Inflammatory macrophage treated with lipopolysaccharide for 4 hours (primary cell): Measurements from ENCODE around the gene TOP1.

Experiments used
- DNase-seq: peaks from one replicate; pipeline ENCODE4 v3.0.0-alpha.2; 2020

Gene TOP1

DNA sequence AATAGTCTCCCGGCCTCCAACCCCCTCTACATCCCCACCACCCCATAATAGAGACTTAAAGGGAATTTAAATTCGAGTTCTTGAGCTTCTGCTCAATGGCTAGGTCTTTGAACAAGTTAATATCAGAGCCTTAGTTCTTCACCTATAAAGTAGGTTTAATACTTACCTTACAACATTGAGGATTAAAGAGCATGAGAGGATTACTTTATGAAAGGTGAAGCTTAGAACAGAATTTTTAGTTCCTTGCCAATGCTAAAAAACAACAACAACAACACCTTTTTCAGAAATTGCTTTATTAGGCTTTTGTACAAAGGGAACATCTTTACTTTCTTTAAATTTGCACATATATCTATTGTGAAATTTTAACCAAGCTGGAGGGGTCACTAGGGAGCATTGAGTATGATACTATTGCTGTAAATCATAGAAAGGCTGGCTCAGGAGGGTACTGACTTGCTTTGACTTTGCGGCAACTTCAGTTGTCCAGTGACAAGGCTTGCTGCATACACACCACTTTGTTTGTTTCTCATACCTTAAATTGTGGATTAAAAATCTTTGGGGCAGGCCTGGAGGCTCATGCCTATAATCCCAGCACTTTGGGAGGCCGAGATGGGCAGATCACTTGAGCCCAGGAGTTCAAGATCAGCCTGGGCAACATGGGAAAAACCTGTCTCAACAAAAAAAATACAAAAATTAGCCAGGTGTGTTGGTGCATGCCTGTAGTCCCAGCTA is 9.7 kb downstream of the TOP1 start:
- DNase-seq: no peak

DNA sequence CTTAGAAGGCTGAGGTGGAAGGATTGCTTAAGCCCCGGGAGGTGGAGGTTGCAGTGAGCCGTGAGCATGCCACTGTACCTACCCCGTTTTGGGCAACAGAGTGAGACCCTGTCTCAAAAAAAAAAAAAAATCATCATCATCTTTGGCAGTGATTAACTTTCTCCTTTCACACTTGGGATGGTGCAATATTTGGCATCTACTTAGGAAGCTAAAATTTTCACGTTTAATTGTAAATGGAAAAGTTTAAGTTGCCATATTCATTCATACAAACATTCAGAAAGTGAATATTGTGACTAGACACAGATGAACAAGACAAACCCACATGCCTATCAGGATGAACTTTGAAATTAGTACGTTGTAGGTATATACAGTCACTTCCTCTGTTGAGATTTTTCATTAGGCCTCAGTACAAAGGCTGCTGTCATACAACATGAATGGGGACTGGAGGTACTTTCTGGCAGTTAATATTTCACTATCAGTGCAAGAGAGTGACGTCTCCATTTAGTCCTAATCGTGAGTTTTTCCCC is 10.3 kb downstream of the TOP1 start:
- no peak for DNase-seq

DNA sequence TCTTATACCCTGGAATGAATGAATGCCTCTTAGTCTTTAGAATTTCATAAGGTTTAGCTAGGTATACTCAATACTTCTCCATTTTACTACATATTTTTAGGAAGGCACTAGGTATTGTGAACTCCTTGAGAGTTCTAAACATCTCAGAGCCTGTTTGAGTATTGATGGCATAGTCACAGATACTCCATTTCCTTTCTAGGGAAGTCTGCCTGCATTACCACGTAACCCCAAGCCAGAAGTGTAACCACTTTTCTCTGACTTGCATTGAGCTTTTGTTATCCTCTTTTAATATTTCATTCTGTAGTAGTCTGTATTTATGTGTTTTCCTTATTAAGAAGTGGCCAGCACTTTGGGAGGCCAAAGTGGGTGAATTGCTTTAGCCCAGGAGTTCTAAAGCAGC is 12.2 kb downstream of the TOP1 start:
- no peak for DNase-seq

DNA sequence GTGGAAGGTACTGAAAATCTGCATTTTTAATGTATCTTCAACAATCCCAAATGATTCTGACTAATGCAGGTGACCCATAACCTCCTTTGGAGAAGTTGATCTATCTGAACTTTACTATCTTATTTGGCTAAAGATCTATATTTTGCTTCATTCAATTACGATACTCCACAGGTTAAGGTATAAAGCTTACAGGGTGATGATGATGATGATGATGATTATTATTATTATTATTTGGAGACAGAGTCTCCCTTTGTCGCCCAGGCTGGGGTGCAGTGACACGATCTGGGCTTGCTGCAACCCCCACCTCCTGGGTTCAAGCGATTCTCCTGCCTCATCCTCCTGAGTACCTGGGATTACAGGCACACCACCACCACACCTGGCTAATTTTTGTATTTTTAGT is 13.1 kb downstream of the TOP1 start:
- no peak for DNase-seq

DNA sequence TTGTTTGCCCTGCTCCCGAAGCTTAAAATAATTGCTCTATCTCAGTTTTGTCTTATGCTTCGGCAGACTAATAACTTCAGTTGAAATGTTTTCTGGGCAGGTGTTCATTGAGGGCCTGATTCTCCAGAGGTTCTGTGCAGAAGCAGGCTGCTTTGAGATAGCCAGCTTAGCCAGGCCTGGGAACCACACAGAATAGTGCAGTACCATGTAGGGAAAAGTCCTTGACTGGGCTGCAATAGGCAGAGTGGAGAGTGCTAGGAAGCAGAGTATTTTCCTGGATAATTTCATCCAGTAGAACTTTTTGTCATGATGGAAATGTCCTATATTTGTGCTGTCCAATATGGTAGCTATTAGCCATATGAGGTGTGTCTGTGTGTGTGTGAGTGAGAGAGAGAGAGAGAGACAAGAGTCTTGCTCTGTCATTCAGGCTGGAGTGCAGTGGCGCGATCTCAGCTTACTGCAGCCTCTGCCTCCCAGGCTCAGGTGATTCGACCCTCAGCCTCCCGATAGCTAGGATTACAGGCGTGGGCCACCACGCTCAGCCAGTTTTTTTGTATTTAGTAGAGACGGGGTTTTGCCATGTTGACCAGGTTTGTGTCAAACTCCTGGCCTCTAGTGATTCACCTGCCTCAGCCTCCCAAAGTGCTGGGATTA is 15.9 kb downstream of the TOP1 start:
- no peak for DNase-seq

DNA sequence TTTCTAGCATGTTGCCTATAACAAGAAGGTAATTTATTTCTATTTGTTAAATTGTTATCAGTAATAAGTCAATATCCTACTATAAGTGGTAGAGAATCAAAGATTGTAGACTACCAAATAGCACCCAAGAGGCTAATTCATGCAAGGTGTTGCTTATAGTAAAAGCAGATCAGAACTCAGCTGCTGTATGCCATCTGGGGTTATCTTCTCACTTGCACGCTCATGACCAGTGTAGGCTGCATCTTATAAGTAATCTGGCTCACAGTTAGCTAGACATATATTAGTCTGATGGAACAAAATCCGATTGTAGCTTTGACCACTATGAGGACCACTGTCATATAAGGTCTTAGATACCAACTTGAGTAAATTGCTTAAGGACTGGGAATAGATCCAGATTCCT is 17.0 kb downstream of the TOP1 start:
- DNase-seq: no peak

DNA sequence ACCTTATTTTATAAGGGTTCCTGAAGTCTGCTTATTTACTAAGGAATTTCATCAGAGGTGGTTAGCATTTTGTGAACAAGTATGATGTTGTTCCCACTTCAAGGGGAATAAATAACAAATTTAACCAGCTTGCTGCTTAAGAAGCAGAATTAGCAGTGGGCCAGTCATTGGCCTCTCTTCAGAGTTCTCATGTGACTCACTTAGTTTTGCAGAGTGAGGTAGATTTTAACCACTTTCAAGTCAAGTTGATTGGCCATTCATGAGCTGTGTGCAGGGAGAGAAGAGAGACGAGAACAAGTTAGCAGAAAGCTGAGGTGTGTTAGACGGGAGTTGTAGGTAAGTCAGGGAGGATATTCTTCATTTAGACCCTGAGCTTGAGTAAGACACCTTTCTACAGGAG is 18.1 kb downstream of the TOP1 start:
- DNase-seq: no peak

DNA sequence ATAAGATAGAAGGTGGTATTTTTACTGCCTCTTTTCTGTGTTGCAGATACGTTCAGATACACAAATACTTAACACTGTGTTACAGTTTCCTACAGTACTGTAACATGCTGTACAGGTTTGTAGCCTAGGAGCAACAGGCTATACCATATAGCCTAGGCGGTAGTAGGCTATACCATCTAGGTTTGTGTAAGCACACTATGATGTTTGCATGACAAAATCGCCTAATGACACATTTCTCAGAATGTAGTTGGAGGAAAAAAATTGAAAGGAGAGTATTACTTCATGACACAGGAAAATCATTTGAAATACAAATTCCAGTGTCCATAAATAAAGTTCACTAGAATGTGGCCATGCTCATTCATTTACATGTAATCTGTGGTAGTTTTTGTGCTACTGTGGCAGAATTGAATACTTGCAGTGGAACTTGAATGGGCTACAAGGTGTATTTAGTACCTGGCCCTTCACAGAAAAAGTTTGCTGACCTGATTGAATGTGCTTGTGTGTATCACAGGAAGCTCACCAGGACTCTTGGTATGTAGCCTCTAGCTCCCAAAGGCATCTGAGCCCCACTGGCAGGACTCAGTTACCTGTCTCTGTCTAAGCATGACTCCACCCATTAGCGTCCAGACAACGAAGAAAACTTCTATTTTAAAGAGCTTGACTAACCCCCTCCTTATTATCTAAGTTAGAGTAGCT is 18.8 kb downstream of the TOP1 start:
- DNase-seq: peak; percentile 26

DNA sequence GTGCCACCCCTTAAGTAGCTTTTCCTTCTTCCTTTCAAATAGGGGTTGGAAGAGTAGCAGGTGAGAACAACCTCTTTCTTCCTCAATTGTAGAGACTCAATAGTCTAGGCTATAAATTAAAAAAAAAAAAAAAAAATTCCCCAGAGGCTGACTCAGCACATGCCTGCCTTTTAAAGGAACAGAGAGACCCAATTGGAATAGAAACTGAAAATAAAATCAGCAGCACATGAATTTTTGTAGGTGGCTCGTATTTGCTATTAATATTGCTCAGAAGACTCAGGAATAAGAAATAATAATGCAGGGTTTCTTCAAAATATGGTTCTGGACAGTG is 19.3 kb downstream of the TOP1 start:
- DNase-seq: peak; percentile 76

DNA sequence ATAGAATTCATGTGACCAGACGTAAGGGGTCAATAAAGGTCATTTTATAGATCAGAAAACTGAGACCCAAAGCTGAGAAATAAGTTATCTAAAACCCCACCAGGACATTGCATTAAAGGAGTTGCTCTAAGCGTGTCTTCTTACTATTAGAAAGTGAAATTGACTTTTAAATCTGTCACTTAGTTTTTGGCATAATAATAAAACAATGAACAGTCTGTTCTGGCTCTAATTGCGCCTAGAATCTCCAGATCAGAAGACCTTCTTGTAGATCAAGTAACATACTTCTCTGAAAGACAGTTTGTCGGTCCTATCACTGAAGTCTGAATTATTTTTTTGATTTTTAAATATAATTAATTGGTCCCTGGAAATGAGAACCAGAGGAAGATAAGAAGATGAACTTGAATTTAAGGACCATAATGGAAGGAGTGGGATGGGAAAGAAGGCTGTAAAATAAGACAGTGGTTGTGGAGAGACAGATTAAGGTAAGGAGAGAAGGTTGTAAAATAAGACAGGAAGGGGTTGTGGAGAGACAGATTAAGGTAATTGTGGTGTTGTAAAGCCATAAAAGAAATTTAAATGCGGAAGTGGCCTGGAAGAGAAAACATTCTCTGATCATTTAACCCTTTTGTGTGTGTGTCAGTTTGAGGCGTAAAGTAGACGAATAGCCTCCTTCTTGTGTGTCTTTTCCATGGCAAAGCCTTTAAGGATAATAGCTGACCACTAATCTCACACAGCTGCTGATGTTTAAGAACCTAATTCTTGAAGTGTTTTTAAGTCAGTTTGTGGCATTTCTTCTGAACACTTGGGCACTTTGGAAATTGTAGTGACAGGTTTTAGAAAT is 20.1 kb downstream of the TOP1 start:
- DNase-seq: peak; percentile 42

DNA sequence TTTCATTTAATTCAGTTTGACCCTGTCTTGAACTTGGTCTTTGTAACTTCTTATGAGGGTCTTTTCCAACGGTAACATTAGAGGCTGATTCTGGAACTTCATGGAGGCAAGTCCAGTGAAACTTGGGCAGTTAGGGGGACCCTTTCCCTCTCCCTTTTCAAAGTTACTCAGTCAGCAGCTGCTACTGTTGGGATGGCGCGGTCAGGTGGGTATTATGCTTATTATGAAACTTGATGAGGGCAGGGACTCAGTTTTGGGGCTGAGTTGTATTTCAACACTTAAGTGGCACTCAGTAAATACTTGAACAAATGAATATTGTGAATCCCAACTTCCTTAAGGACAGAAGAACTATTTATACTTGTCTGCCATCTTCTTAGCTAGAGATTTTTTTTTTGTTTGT is 20.8 kb downstream of the TOP1 start:
- DNase-seq: no peak

DNA sequence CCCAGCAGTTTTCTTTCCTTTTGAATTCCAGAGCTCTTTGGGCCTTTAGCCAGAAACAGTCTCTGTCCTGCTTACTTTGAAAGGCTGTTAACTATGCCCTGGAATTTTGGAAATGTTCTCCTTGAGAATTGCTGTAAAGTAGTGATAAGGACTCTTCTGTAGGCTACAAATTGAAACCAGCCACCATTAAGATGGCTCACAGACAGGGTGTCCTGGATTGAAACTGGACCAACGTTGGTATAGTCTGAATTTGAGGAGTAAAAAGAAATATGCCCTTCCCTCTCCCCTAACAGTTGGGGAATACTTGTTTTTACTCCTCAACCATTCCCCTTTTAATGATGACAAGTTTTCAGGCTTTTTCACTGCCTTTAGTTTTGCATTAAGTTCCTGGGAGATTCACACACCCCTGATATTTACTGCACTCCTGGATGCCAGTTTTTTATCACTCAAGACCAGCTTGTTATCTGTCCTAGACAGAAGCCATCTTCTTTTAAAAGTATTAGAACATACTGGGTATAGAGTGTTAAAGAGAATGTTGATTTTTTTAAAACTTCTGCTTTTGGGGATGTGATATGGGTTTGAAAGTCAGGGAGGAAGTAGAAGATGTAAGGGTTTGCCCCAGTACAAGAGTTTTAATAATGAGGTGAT is 21.9 kb downstream of the TOP1 start:
- no peak for DNase-seq

DNA sequence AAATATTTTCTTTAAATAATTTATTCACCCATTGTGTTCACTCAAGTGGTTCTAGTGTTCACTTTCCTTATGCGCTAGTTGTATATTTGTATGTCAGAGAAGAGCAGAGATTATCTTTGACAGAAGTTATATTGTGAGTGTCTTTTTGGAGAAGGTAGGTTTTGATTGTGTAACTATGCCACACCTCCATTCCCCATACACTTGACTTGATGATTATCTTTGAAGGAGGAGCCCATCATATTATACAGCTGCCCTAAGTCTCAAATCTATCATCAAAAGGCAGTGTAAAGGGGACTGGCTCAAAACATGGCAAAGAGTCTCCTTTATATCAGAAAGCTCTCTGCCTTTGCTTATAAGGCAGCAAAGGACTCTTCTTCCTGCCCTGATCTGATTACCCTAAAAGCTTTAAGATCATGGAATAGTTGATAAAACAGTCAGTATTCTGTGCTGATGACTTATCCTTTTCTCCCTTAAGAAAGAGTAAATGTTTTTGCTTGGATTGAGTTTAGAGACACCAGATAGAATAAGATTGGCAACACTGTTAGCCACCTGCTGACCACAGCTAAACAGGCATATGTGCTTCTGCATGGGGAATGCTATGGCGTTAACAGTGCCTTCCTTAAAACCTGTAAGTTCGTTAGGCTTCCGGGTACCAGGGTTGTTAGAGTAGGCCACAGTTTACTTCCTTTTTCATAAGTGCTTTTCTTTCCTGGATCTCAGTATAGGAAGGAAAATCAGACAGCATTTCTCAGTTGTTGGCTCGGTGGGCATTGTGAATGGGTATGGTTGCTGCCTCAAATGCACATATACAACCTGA is 22.6 kb downstream of the TOP1 start:
- DNase-seq: peak; percentile 55

DNA sequence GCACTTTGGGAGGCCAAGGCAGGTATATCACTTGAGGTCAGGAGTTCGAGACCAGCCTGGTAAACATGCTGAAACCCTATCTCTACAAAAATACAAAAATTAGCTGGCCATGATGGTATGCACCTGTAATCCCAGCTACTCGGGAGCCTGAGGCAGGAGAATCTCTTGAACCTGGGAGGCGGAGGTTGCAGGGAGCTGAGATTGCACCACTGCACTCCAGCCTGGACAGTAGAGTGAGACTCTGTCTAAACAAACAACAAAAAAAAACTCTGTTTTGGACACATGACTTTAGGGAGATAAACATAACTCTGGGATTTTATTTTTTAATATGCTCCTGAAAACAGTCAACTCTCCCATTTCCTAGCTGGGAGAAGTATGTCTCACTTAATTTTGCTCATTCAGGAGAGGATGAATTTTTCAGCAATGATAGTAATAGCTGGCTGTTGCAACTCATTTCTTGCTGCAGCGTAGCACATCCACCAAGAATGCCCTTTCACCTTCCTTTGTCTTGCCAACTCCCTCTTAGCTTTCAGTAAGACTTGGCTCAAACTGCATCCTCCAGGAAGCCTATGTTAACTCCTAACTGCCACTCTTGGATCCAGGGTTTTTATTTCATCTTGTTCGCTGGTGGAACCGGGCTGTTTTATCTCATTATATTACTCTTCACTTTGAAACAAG is 24.3 kb downstream of the TOP1 start:
- no peak for DNase-seq

DNA sequence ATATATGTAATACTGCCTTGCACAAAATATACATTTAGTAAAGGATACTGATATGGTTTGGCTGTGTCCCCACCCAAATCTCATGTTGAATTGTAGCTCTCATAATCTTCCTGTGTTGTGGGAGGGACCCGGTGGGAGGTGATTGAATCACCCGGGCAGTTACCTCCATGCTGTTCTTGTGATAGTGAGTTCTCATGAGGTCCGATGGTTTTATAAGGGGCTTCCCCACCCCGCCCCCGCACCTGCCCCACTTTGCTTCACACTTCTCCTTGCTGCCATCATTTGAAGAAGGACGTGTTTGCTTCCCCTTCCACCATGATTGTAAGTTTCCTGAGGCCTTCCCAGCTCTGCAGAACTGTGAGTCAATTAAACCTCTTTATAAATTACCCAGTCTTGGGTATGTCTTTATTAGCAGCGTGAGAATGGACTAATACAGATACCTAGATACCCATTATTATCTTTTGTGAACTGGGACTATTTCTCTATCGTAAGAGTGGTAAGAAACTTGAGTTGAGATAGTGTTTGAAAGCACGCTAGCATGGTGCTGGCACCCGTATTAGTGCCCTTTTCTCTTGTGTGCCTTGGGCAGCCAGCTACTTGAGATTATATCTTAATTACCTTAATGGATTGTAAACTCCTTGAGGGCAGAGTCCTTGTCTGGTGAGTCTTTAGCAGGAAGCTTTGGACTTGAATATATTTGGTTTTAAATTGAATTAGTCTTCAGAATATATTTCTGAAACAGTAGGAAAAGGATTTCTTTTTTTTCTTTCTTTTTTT is 25.6 kb downstream of the TOP1 start:
- DNase-seq: no peak

DNA sequence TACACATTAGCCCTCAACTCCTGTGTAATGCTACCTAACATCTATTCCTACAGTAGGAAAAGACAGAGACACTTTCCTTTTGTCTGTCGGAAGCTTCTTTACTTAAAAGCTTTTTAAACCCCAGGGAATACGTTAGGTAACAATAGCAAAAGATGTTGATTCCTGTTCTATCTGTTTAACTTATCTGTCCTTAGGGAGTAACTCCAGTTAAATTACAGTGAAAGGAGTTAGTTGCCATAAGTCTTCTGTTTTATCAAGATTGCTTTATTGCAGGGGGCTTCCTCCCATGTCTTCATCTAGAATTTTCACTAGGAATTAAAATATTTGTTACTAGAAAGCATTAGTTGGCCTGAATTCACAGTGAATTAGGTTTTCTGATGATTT is 26.2 kb downstream of the TOP1 start:
- DNase-seq: no peak

DNA sequence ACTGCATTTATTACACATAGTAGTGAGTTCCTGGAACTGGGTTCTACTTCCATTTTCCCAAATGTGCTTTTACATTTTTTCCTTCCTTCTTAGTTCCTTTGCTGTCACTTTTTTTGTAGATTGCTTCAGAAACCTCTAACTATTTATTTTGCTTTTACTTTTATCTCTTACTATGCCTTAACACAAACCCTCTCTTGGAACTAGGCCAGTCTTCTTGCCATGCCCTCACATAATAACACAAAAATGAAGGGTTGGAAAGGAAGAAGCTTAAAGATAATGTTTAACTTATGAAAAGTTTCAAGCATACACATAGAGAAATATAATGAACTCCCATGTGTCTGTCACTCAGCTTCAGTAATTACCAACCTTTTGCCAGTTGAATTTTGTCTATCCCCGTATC is 27.1 kb downstream of the TOP1 start:
- no peak for DNase-seq

DNA sequence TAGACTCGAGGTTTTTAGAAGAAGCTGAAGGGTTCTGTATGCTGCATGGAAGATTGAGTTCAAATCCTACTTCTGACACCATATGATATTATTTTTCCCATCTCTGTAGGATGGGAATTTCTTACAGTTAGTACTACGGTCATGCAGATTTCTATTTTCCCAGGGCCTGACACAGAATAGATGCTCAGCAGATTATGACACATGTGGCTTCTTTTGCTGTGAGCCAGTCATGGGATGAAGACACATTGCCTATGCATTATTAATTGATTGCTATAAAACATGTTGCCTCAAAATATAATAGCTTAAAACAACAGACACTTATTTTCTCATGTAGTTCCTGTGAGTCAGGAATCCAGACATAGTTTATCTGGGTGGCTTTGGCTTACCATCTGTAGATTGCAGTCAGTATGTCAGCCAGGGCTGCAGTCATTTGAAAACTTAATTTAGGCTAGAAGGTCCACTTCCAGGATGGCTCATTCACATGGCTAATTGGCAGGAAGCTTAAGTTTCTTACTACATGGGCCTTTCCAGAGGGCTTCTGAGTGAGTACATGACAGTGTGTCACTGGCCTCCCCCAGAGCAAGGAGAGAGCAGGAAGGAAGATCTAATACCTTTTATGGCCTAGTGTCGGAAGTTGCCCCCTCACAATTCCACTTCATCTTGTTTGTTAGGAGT is 29.5 kb downstream of the TOP1 start:
- peak; percentile 91 for DNase-seq
